ENCODE results near the gene CUL2.

CUL2 gene

GRCh38 chr10:35090162-35090954, at the start of gene CUL2 (continued):
- TF ChIP-seq ZNF280D (tag by site-specific recombination; IDR thresholded peaks at IDR 0.05) = no peak
- no peak for TF ChIP-seq ZBTB44 (tag by site-specific recombination; IDR thresholded peaks at IDR 0.05)
- no peak for TF ChIP-seq ZNF302 (tag by site-specific recombination; IDR thresholded peaks at IDR 0.05; ENCODE audit: low read depth)
- TF ChIP-seq ZNF830 (tag by site-specific recombination; IDR thresholded peaks at IDR 0.05; ENCODE audit: low read depth) = no peak
- no peak for TF ChIP-seq ZSCAN16 (tag by site-specific recombination; IDR thresholded peaks at IDR 0.05)
- TF ChIP-seq ZNF292 (tag by site-specific recombination; IDR thresholded peaks at IDR 0.05; ENCODE audit: borderline replicate concordance, low read depth) = no peak
- no peak for TF ChIP-seq ZFP41 (tag by site-specific recombination; IDR thresholded peaks at IDR 0.05; ENCODE audit: borderline replicate concordance)
- TF ChIP-seq ZSCAN4 (tag by site-specific recombination; IDR thresholded peaks at IDR 0.05) = peak; percentile 60
- TF ChIP-seq MYNN (tag by site-specific recombination; IDR thresholded peaks at IDR 0.05; ENCODE audit: borderline replicate concordance) = no peak
- no peak for TF ChIP-seq REPIN1 (tag by site-specific recombination; IDR thresholded peaks at IDR 0.05; ENCODE audit: low read depth)
- TF ChIP-seq ZNF394 (tag by site-specific recombination; IDR thresholded peaks at IDR 0.05; ENCODE audit: borderline replicate concordance) = peak; percentile 69
- TF ChIP-seq ZNF148 (tag by site-specific recombination; IDR thresholded peaks at IDR 0.05; ENCODE audit: borderline replicate concordance) = no peak
- TF ChIP-seq ZNF223 (tag by site-specific recombination; IDR thresholded peaks at IDR 0.05) = no peak
- TF ChIP-seq KLF17 (tag by site-specific recombination; IDR thresholded peaks at IDR 0.05) = peak; percentile 74; the same call in 1 of the 2 replicates
- TF ChIP-seq RBAK (tag by site-specific recombination; IDR thresholded peaks at IDR 0.05) = no peak
- peak; percentile 93 for TF ChIP-seq IKZF3 (tag by site-specific recombination; IDR thresholded peaks at IDR 0.05)
- peak; percentile 86 for TF ChIP-seq ZNF664 (tag by site-specific recombination; IDR thresholded peaks at IDR 0.05)
- TF ChIP-seq ZNF658 (tag by site-specific recombination; IDR thresholded peaks at IDR 0.05) = no peak
- TF ChIP-seq ZNF146 (tag by site-specific recombination; IDR thresholded peaks at IDR 0.05) = no peak
- peak; percentile 19; the same call in 1 of the 2 replicates for TF ChIP-seq ZNF558 (tag by site-specific recombination; IDR thresholded peaks at IDR 0.05)
- no peak; the same call in none of the 2 replicates for TF ChIP-seq YY2 (tag by site-specific recombination; IDR thresholded peaks at IDR 0.05)
- peak; percentile 37; the same call in 1 of the 2 replicates for TF ChIP-seq MZF1 (tag by site-specific recombination; IDR thresholded peaks at IDR 0.05; ENCODE audit: borderline replicate concordance)
- no peak for TF ChIP-seq ZNF175 (tag by site-specific recombination; IDR thresholded peaks at IDR 0.05)
- TF ChIP-seq SETDB1 (IDR thresholded peaks at IDR 0.05; ENCODE audit: insufficient read length, low read length) = no peak
- TF ChIP-seq HOXD13 (CRISPR knock-in tag; IDR thresholded peaks at IDR 0.05; ENCODE audit: borderline replicate concordance) = no peak
- TF ChIP-seq ZNF639 (tag by site-specific recombination; IDR thresholded peaks at IDR 0.05) = peak; percentile 92

All from HEK293 (cell line).